ENCODE results near the gene FABP7. TPM values are rescaled to one million over a fixed set of nuclear protein-coding genes. Genes with fewer than 3 reads are reported as not detected.

FABP7 gene
- total and polyA plus RNA-seq, 2 of the 13 experiments (the other 11 are each of a cell fraction or from before 2014, with no cell fraction given) = not detected

DNA sequence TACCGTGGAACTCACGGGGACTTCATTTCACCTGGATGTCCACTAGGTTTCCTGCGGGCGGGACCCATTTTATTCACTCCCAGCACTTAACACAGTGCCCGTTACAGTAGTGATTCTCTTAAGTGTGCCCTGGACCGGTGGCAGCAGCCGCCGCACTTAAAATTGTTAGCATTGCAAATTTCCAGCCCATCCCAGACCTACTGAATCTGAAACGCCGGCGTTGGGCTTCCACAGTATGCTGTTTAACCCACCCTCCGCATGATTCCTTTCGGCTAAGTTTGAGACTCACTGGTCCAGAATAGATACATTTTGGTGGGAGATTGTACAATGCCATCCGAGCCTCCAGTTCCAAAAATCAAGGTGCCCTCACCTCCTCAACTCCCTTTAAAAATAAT lies 10.5 kb downstream of the FABP7 start (continued):
- TF ChIP-seq, protein P1, sequence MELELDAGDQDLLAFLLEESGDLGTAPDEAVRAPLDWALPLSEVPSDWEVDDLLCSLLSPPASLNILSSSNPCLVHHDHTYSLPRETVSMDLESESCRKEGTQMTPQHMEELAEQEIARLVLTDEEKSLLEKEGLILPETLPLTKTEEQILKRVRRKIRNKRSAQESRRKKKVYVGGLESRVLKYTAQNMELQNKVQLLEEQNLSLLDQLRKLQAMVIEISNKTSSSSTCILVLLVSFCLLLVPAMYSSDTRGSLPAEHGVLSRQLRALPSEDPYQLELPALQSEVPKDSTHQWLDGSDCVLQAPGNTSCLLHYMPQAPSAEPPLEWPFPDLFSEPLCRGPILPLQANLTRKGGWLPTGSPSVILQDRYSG (CRISPR knock-in tag; IDR thresholded peaks at IDR 0.05) = 0 out of 2 replicates have a peak, but pooled peaks have one; percentile 16
- TF ChIP-seq MAFK (conservative IDR thresholded peaks at IDR 0.05 in 1 of 2, IDR thresholded peaks at IDR 0.05 in 1 of 2; ENCODE audit: low read length in 2 of 2) (0 out of 4 replicates have a peak, but pooled peaks of 1 of the 2 experiments have one; percentile 10), ZNF30 (CRISPR knock-in tag; IDR thresholded peaks at IDR 0.05) (0 out of 2 replicates have a peak, but pooled peaks have one; percentile 18), ZNF329 (CRISPR knock-in tag; IDR thresholded peaks at IDR 0.05; ENCODE audit: low read depth) (no peak), TBP (CRISPR knock-in tag; IDR thresholded peaks at IDR 0.05) (0 out of 2 replicates have a peak, but pooled peaks have one; percentile 11), MEIS1 (CRISPR knock-in tag; IDR thresholded peaks at IDR 0.05; ENCODE audit: borderline replicate concordance) (no peak), TAF1 (CRISPR knock-in tag; IDR thresholded peaks at IDR 0.05) (no peak)
- TF ChIP-seq, protein P2, sequence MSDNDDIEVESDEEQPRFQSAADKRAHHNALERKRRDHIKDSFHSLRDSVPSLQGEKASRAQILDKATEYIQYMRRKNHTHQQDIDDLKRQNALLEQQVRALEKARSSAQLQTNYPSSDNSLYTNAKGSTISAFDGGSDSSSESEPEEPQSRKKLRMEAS (IDR thresholded peaks at IDR 0.05) = no peak

GRCh38 chr6:122790423-122791309 lies 11.2 kb downstream of the FABP7 start:
- H3K9me3 ChIP-seq (ENCODE audit: low read length) = no peaks in the 10 kb centered on the region
- peak; percentile 7 for ATAC-seq
- H3K4me3 ChIP-seq (replicated peaks in 1 of 3; ENCODE audit: insufficient read depth in 1 of 3, low read depth in 2 of 3, low read length in 3 of 3) = peak overlapping the region; percentile 73 to 95 (median 77)
- peak; percentile 86 for DNase-seq (ENCODE audit: low spot score)
- under 1% methylated on average over 14 of the region's 14 CpGs for WGBS (ENCODE audit: low lambda C conversion rate)
- TSS peak; percentile 50 for BruUV-seq (replicated peaks)
- peak overlapping the region; percentile 91 for H3K9ac ChIP-seq (ENCODE audit: insufficient read depth, low read depth, low read length)
- no peaks in the 10 kb centered on the region for H4K20me1 ChIP-seq (ENCODE audit: insufficient read depth, low read length)
- H2AFZ ChIP-seq (ENCODE audit: low read length) = peak overlapping the region; percentile 15
- no peaks in the 10 kb centered on the region; a peak in 1 of 5 replicates for H3K27me3 ChIP-seq (ENCODE audit: control insufficient read depth in 1 of 2, insufficient read depth in 2 of 2, low read length in 2 of 2)
- H3K4me1 ChIP-seq (ENCODE audit: insufficient read depth, low read length) = peaks cover 44% of the 10 kb centered on the region
- ChIA-PET POLR2A (interaction anchor here (1.2 to 7.1 kb wide), 5 partner anchors 10 to 319 kb away, joined by 4 to 177 read pairs (median 5); partner anchors contain the start of gene SERINC1), CTCF (ENCODE audit: low intra/inter-chr PET ratio, low total read pairs) (interaction anchor here (1.8 to 3.3 kb wide), 3 partner anchors 8 to 49 kb away, joined by 4 to 13 read pairs (median 11); no protein-coding TSS in a partner anchor)
- intact Hi-C loops (cut with micrococcal nuclease; ENCODE audit: unreplicated experiment) = loop anchor here (5.0 kb wide), 1 partner anchor 318 kb away; the partner anchor contains the start of gene SERINC1
- in situ Hi-C loops (cut with HindIII; ENCODE audit: extremely low pct_ligation_motif_present, low pct_unique_long_range_greater_than_20kb) = no loop called here
- FAIRE-seq = peak; percentile 87
- no peaks in the 10 kb centered on the region for H3K36me3 ChIP-seq (replicated peaks in 1 of 2; ENCODE audit: control insufficient read depth in 1 of 2, insufficient read depth in 2 of 2, low read length in 2 of 2)
- H3K27ac ChIP-seq (ENCODE audit: extremely low read length, insufficient read depth, low read length) = peak overlapping the region; percentile 91
- H3K4me2 ChIP-seq (ENCODE audit: low read depth, low read length) = peak overlapping the region; percentile 98
- H3K79me2 ChIP-seq (ENCODE audit: insufficient read depth, low read length) = no peaks in the 10 kb centered on the region
- TF ChIP-seq, protein P3, sequence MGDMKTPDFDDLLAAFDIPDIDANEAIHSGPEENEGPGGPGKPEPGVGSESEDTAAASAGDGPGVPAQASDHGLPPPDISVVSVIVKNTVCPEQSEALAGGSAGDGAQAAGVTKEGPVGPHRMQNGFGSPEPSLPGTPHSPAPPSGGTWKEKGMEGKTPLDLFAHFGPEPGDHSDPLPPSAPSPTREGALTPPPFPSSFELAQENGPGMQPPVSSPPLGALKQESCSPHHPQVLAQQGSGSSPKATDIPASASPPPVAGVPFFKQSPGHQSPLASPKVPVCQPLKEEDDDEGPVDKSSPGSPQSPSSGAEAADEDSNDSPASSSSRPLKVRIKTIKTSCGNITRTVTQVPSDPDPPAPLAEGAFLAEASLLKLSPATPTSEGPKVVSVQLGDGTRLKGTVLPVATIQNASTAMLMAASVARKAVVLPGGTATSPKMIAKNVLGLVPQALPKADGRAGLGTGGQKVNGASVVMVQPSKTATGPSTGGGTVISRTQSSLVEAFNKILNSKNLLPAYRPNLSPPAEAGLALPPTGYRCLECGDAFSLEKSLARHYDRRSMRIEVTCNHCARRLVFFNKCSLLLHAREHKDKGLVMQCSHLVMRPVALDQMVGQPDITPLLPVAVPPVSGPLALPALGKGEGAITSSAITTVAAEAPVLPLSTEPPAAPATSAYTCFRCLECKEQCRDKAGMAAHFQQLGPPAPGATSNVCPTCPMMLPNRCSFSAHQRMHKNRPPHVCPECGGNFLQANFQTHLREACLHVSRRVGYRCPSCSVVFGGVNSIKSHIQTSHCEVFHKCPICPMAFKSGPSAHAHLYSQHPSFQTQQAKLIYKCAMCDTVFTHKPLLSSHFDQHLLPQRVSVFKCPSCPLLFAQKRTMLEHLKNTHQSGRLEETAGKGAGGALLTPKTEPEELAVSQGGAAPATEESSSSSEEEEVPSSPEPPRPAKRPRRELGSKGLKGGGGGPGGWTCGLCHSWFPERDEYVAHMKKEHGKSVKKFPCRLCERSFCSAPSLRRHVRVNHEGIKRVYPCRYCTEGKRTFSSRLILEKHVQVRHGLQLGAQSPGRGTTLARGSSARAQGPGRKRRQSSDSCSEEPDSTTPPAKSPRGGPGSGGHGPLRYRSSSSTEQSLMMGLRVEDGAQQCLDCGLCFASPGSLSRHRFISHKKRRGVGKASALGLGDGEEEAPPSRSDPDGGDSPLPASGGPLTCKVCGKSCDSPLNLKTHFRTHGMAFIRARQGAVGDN (CRISPR knock-in tag; IDR thresholded peaks at IDR 0.05) = no peak
- TF ChIP-seq ZNF761 (CRISPR knock-in tag; conservative IDR thresholded peaks at IDR 0.05) = no peak
- TF ChIP-seq YEATS4 (CRISPR knock-in tag; IDR thresholded peaks at IDR 0.05; ENCODE audit: borderline replicate concordance) = no peak; the same call in 1 of the 2 replicates
- TF ChIP-seq STAT5B (CRISPR knock-in tag; IDR thresholded peaks at IDR 0.05) = no peak
- no peak for TF ChIP-seq ZNF589 (CRISPR knock-in tag; conservative IDR thresholded peaks at IDR 0.05)
- no peak for TF ChIP-seq TSC22D2 (CRISPR knock-in tag; IDR thresholded peaks at IDR 0.05; ENCODE audit: borderline replicate concordance)
- TF ChIP-seq ZNF235 (CRISPR knock-in tag; IDR thresholded peaks at IDR 0.05; ENCODE audit: borderline replicate concordance) = no peak
- no peak for TF ChIP-seq MIER2 (CRISPR knock-in tag; IDR thresholded peaks at IDR 0.05)
